ENCODE measurements around the gene IQCE. TPM values are rescaled to one million over a fixed set of nuclear protein-coding genes. Genes with fewer than 3 reads are reported as not detected.

Gene IQCE
- total and polyA plus RNA-seq, 2 experiments from 2014 or later: 11.8 to 13.3 TPM

GRCh38 chr7:2628891-2629290 is 70.1 kb downstream of the IQCE start:
- no peak for DNase-seq (ENCODE audit: low spot score)
- Histone ChIP-seq H3K4me3 (no peak overlapping the region), H2AFZ (no peak overlapping the region), H3K79me2 (peaks cover 20% of the 10 kb centered on the region), H3K9me2 (replicated peaks; ENCODE audit: insufficient read depth) (no peaks in the 10 kb centered on the region), H3K9me3 (ENCODE audit: low read depth) (no peaks in the 10 kb centered on the region), H3K27ac (peak overlapping the region; percentile 77), H4K20me1 (ENCODE audit: insufficient read depth, poor library complexity, severe bottlenecking) (peaks cover 5% of the 10 kb centered on the region), H3K36me3 (replicated peaks; ENCODE audit: insufficient read depth, low read depth) (no peaks in the 10 kb centered on the region), H3K27me3 (no peaks in the 10 kb centered on the region), H3K4me1 (ENCODE audit: insufficient read depth) (peaks cover 37% of the 10 kb centered on the region), H3K4me2 (no peak overlapping the region)
- TF ChIP-seq CTCF (IDR thresholded peaks at IDR 0.05; ENCODE audit: poor library complexity): no peak
- 96% methylated on average over 7 of the region's 7 CpGs for WGBS (ENCODE audit: low lambda C conversion rate, missing lambda C conversion rate)

GRCh38 chr7:2629746-2630681 is 71.2 kb downstream of the IQCE start:
- no peak for TF ChIP-seq EZH2phosphoT487 (IDR thresholded peaks at IDR 0.05; ENCODE audit: low read depth, severe bottlenecking, unreplicated experiment)
- TF ChIP-seq CTCF (IDR thresholded peaks at IDR 0.05; ENCODE audit: poor library complexity): no peak
- TF ChIP-seq EZH2 (IDR thresholded peaks at IDR 0.05; ENCODE audit: borderline replicate concordance): no peak
- peak; percentile 79 for DNase-seq (ENCODE audit: low spot score)

GRCh38 chr7:2631946-2632732 is 73.4 kb downstream of the IQCE start, which contains the start of gene TTYH3:
TSS of gene TTYH3 (plus strand) at chr7:2631986. CDS start at chr7:2632156, 170 bp downstream.
- DNase-seq (ENCODE audit: low spot score): no peak
- Histone ChIP-seq H3K4me3 (peak within 1 kb of the TSS; percentile 98), H3K9me2 (replicated peaks; ENCODE audit: insufficient read depth) (no peaks in the 10 kb centered on the region), H3K36me3 (replicated peaks; ENCODE audit: insufficient read depth, low read depth) (no peaks in the 10 kb centered on the region), H4K20me1 (ENCODE audit: insufficient read depth, poor library complexity, severe bottlenecking) (peaks cover 37% of the 10 kb centered on the region), H3K9me3 (ENCODE audit: low read depth) (no peaks in the 10 kb centered on the region), H3K79me2 (peaks cover 52% of the 10 kb centered on the region), H3K4me2 (peak within 1 kb of the TSS; percentile 96), H2AFZ (no peak within 1 kb of the TSS), H3K27me3 (no peaks in the 10 kb centered on the region), H3K27ac (peak within 1 kb of the TSS; percentile 97), H3K4me1 (ENCODE audit: insufficient read depth) (peaks cover 60% of the 10 kb centered on the region)
- TF ChIP-seq EZH2phosphoT487 (IDR thresholded peaks at IDR 0.05; ENCODE audit: low read depth, severe bottlenecking, unreplicated experiment): no peak
- TF ChIP-seq CTCF (IDR thresholded peaks at IDR 0.05; ENCODE audit: poor library complexity): no peak
- no peak for TF ChIP-seq EZH2 (IDR thresholded peaks at IDR 0.05; ENCODE audit: borderline replicate concordance)
- WGBS (ENCODE audit: low lambda C conversion rate, missing lambda C conversion rate): under 1% methylated on average over 12 of the region's 62 CpGs

More at GRCh38 chr7:2629746-2630681, 71.2 kb downstream of the IQCE start:
- Histone ChIP-seq H3K9me3 (ENCODE audit: low read depth) (no peaks in the 10 kb centered on the region), H3K36me3 (replicated peaks; ENCODE audit: insufficient read depth, low read depth) (no peaks in the 10 kb centered on the region), H3K27ac (peak overlapping the region; percentile 80), H4K20me1 (ENCODE audit: insufficient read depth, poor library complexity, severe bottlenecking) (peaks cover 16% of the 10 kb centered on the region), H3K4me2 (peak overlapping the region; percentile 23), H3K4me1 (ENCODE audit: insufficient read depth) (peaks cover 39% of the 10 kb centered on the region), H3K4me3 (no peak overlapping the region), H3K27me3 (no peaks in the 10 kb centered on the region), H3K9me2 (replicated peaks; ENCODE audit: insufficient read depth) (no peaks in the 10 kb centered on the region), H3K79me2 (peaks cover 31% of the 10 kb centered on the region), H2AFZ (no peak overlapping the region)
- 73% methylated on average over 21 of the region's 21 CpGs for WGBS (ENCODE audit: low lambda C conversion rate, missing lambda C conversion rate)
